Posterior vena cava (tissue), 2 donors: ENCODE results near the gene NUCB1. TPM values are rescaled to one million over a fixed set of nuclear protein-coding genes. Genes with fewer than 3 reads are reported as not detected.

Experiments used
- DNase-seq: peaks from one replicate; pipeline ENCODE4 v3.0.0-alpha.2; 2020; ENCODE audit warnings: low spot score
- intact Hi-C, 2 donors: fragments of 100-400 bp; cut with DNase I; formaldehyde crosslinking; loops; one replicate each; pipeline versions ENCODE4 v1.14.1 to v1.14.2; 2022 to 2023
- total RNA-seq, 2 donors: library from RNA; stranded (reverse); fragmentation: NEBNext Ultra II Directional; extraction: Animal tissue kit (Norgen Biotek cat#: 25700); gene quantifications; one replicate each; pipeline ENCODE4 v1.2.1, GENCODE V29; 2021
- donor health status: DM: yes; HTN: yes; CAD: no.
- donor health status: DM: yes; HTN: yes; CAD: no.

NUCB1 gene
- total RNA-seq, 2 donors from 2014 or later = 219 to 282 TPM

GRCh38 chr19:48953141-48953540, 53.0 kb downstream of the NUCB1 start:
- intact Hi-C loops = loop anchor here in 1 of 2 donors (10.0 kb wide), 1 partner anchor 58 kb away; the partner anchor contains the start of gene TULP2
- no peak for DNase-seq

GRCh38 chr19:48953990-48954594, 54.0 kb downstream of the NUCB1 start:
- intact Hi-C loops = loop anchor here in 1 of 2 donors (10.0 kb wide), 1 partner anchor 59 kb away; the partner anchor contains the start of gene TULP2
- DNase-seq = no peak

- peak; percentile 99 for DNase-seq
- intact Hi-C loops = loop anchor here in 1 of 2 donors (10.0 kb wide), 1 partner anchor 60 kb away; the partner anchor contains the start of gene TULP2
Observed at GRCh38 chr19:48954595-48955307, 54.6 kb downstream of the NUCB1 start, which contains the start of gene BAX. BAX (plus strand) TSS chr19:48954875; CDS start chr19:48954929, 54 bp downstream.

- intact Hi-C loops = loop anchor here in 1 of 2 donors (10.0 kb wide), 1 partner anchor 61 kb away; the partner anchor contains the start of gene TULP2
- peak; percentile 80 for DNase-seq
Observed at GRCh38 chr19:48955308-48955958, 55.3 kb downstream of the NUCB1 start.

GRCh38 chr19:48958006-48958405, 57.9 kb downstream of the NUCB1 start:
- intact Hi-C loops = loop anchor here in 1 of 2 donors (10.0 kb wide), 1 partner anchor 63 kb away; the partner anchor contains the start of gene TULP2
- DNase-seq = no peak

- DNase-seq = no peak
- intact Hi-C loops = loop anchor here (10.0 kb wide), 2 partner anchors 65 to 165 kb away; partner anchors contain the start of gene TULP2 (in 2 of the 2)
Observed at GRCh38 chr19:48959341-48960239, 59.5 kb downstream of the NUCB1 start.

GRCh38 chr19:48961051-48961649, 61.0 kb downstream of the NUCB1 start:
- intact Hi-C loops = loop anchor here (10.0 kb wide), 2 partner anchors 66 to 166 kb away; partner anchors contain the start of gene TULP2 (in 1 of the 2)
- DNase-seq = no peak

- DNase-seq = no peak
- intact Hi-C loops = loop anchor here (10.0 kb wide), 2 partner anchors 67 to 167 kb away; partner anchors contain the start of gene TULP2 (in 1 of the 2)
Observed at GRCh38 chr19:48961673-48962028, 61.5 kb downstream of the NUCB1 start.

- intact Hi-C loops = loop anchor here (10.0 kb wide), 2 partner anchors 67 to 167 kb away; partner anchors contain the start of gene TULP2 (in 1 of the 2)
Observed at GRCh38 chr19:48962029-48962848, 62.1 kb downstream of the NUCB1 start.

GRCh38 chr19:48962849-48963165, 62.7 kb downstream of the NUCB1 start:
- intact Hi-C loops = loop anchor here (10.0 kb wide), 2 partner anchors 68 to 168 kb away; partner anchors contain the start of gene TULP2 (in 1 of the 2)
- DNase-seq = no peak

More at GRCh38 chr19:48962029-48962848, 62.1 kb downstream of the NUCB1 start:
- peak; percentile 87 for DNase-seq

GRCh38 chr19:48963371-48964204, 63.5 kb downstream of the NUCB1 start:
- DNase-seq = peak; percentile 93
- intact Hi-C loops = loop anchor here (10.0 kb wide), 2 partner anchors 69 to 169 kb away; partner anchors contain the start of gene TULP2 (in 1 of the 2)

- no peak for DNase-seq
- intact Hi-C loops = loop anchor here (5.0 to 10.0 kb wide), 3 partner anchors 70 to 170 kb away; partner anchors contain the start of genes PPP1R15A (in 1 of the 2) and TULP2 (in 1 of the 2)
Observed at GRCh38 chr19:48964205-48965039, 64.3 kb downstream of the NUCB1 start.

- DNase-seq = peak; percentile 99
- intact Hi-C loops = loop anchor here (5.0 to 10.0 kb wide), 3 partner anchors 70 to 170 kb away; partner anchors contain the start of genes PPP1R15A (in 1 of the 2) and TULP2 (in 1 of the 2)
Observed at GRCh38 chr19:48965040-48965805, 65.1 kb downstream of the NUCB1 start, which contains the start of gene FTL. FTL (plus strand) TSS chr19:48965309; CDS start chr19:48965508, 199 bp downstream.
